Naive thymus-derived CD8-positive, alpha-beta T cell (primary cell): ENCODE results near the gene TIMM13. TPM values are rescaled to one million over a fixed set of nuclear protein-coding genes. Genes with fewer than 3 reads are reported as not detected.
A peak's percentile ranks its signal among the peaks of the same experiment; 100 is the strongest.

ENCODE experiments used
- ATAC-seq, 2 donors: fragments of 150-1000 bp; cut with Tn5 transposase in 1 of 2; sonication (Bioruptor Pico), chemical (Tn5 transposase) in 1 of 2; 1 replicate in 1 of 2; 2 replicates in 1 of 2; pipeline ENCODE4 v1.10.0; 2021; ENCODE audit warnings: mild to moderate bottlenecking in 2 of 2, moderate library complexity in 2 of 2
- POLR2A ChIA-PET: fragments of 350-600 bp; sonication (Branson Sonifier 250); formaldehyde crosslinking; loops from one replicate; lab custom pipeline; 2021; ENCODE audit warnings: antibody characterized with exemption; lab: Charles Lee
- DNase-seq, 10 donors: peaks; one replicate each; pipeline versions ENCODE4 v3.0.0 to v3.0.0-alpha.2; 2020 to 2022
- H3K27ac Mint-ChIP-seq, 10 donors: one replicate each; pipeline ENCODE4 v1.8.0; 2020 to 2022; ENCODE audit warnings: mild to moderate bottlenecking in 10 of 10, mixed read lengths in 10 of 10, moderate library complexity in 4 of 10, inconsistent platforms in 1 of 10
- H3K27me3 Mint-ChIP-seq, 5 donors: one replicate each; pipeline ENCODE4 v1.8.0; 2021 to 2022; ENCODE audit warnings: mixed read lengths in 5 of 5
- H3K36me3 Mint-ChIP-seq, 3 donors: one replicate each; pipeline ENCODE4 v1.8.0; 2020 to 2022; ENCODE audit warnings: mixed read lengths in 3 of 3, mild to moderate bottlenecking in 2 of 3, inconsistent platforms in 1 of 3
- H3K4me1 Mint-ChIP-seq, 4 donors: one replicate each; pipeline ENCODE4 v1.8.0; 2021 to 2022; ENCODE audit warnings: mixed read lengths in 4 of 4
- H3K4me3 Mint-ChIP-seq, 10 donors: one replicate each; pipeline ENCODE4 v1.8.0; 2020 to 2022; ENCODE audit warnings: mild to moderate bottlenecking in 10 of 10, mixed read lengths in 10 of 10, moderate library complexity in 6 of 10, inconsistent platforms in 1 of 10
- H3K9me3 Mint-ChIP-seq, 9 donors: one replicate each; pipeline ENCODE4 v1.8.0; 2020 to 2022; ENCODE audit warnings: mixed read lengths in 9 of 9, mild to moderate bottlenecking in 3 of 9, inconsistent platforms in 1 of 9, moderate library complexity in 1 of 9
- microRNA-seq: library from miRNA; unstranded; fragments of <30 nt; microRNA quantifications from one replicate; pipeline ENCODE4 v1.2.0, GENCODE V29; 2022; ENCODE audit warnings: borderline microRNAs expressed
- polyA plus RNA-seq, 3 donors: library from polyadenylated mRNA; unstranded; fragments of 300-500 nt; fragmentation: Illumina TruSeq; gene quantifications; one replicate each; pipeline ENCODE4 v1.2.3, GENCODE V29; 2021
- total RNA-seq, 8 experiments: library from RNA in 2 of 8; stranded (reverse) in 2 of 8; gene quantifications; one replicate each; pipeline ENCODE4 v1.2.3 and lab custom pipeline; 2021 to 2026

The TIMM13 gene
- total and polyA plus RNA-seq, 5 experiments from 2014 or later: 33.6 to 92.2 (median 74.4) TPM

- Mint-ChIP-seq H3K4me3 (no peak overlapping the region), H3K9me3 (peaks cover 0 to 8% (median 0%) of the 10 kb centered on the region in 9 donors), H3K36me3 (no peaks in the 10 kb centered on the region), H3K4me1 (peaks cover 0 to 6% (median 0%) of the 10 kb centered on the region in 4 donors), H3K27me3 (peaks cover 0 to 10% (median 3%) of the 10 kb centered on the region in 5 donors), H3K27ac (no peak overlapping the region)
- ATAC-seq (peak in 1 of 2 donors; percentile 23), DNase-seq (peak in 2 of 10 donors; percentile 12 to 33)
- POLR2A ChIA-PET: interaction anchor here (0.7 kb wide), 1 partner anchor 33 kb away, joined by 4 read pairs; no protein-coding TSS in a partner anchor
These were observed 42.2 kb downstream of the TIMM13 start for GRCh38 chr19:2385053-2385721.

GRCh38 chr19:2382530-2383222 is 44.7 kb downstream of the TIMM13 start:
- H3K36me3 Mint-ChIP-seq: no peaks in the 10 kb centered on the region
- no peak overlapping the region for H3K4me3 Mint-ChIP-seq
- DNase-seq (no peak), ATAC-seq (no peak)
- H3K4me1 Mint-ChIP-seq: peaks cover under 1 to 6% (median 2%) of the 10 kb centered on the region in 4 donors
- peaks cover 0 to 12% (median 3%) of the 10 kb centered on the region in 5 donors for H3K27me3 Mint-ChIP-seq
- H3K9me3 Mint-ChIP-seq: peaks cover 0 to 15% (median 7%) of the 10 kb centered on the region in 9 donors
- POLR2A ChIA-PET: no interaction called here
- peak overlapping the region in 1 of 10 donors; percentile 21 for H3K27ac Mint-ChIP-seq

- DNase-seq (no peak), ATAC-seq (no peak)
- Mint-ChIP-seq H3K4me1 (peaks cover 2 to 6% (median 4%) of the 10 kb centered on the region in 4 donors), H3K27ac (no peak overlapping the region), H3K4me3 (no peak overlapping the region), H3K27me3 (peaks cover 0 to 14% (median 3%) of the 10 kb centered on the region in 5 donors), H3K9me3 (peaks cover 0 to 15% (median 7%) of the 10 kb centered on the region in 9 donors), H3K36me3 (no peaks in the 10 kb centered on the region)
- POLR2A ChIA-PET: no interaction called here
These were observed 46.1 kb downstream of the TIMM13 start for GRCh38 chr19:2381148-2381820.

GRCh38 chr19:2380567-2380966 is 46.8 kb downstream of the TIMM13 start:
- Mint-ChIP-seq H3K36me3 (no peaks in the 10 kb centered on the region), H3K9me3 (peaks cover 0 to 15% (median 7%) of the 10 kb centered on the region in 9 donors), H3K27me3 (peaks cover 0 to 14% (median 3%) of the 10 kb centered on the region in 5 donors), H3K4me3 (no peak overlapping the region), H3K4me1 (peaks cover 2 to 6% (median 4%) of the 10 kb centered on the region in 4 donors), H3K27ac (no peak overlapping the region)
- DNase-seq (no peak), ATAC-seq (no peak)
- POLR2A ChIA-PET: no interaction called here

- no peak for DNase-seq
- Mint-ChIP-seq H3K36me3 (peaks cover 0 to 4% (median 0%) of the 10 kb centered on the region in 3 donors), H3K4me3 (no peak overlapping the region), H3K4me1 (peaks cover 0 to 5% (median 4%) of the 10 kb centered on the region in 4 donors), H3K27me3 (peaks cover 0 to 5% (median 0%) of the 10 kb centered on the region in 5 donors), H3K9me3 (peaks cover 0 to 15% (median 7%) of the 10 kb centered on the region in 9 donors), H3K27ac (peak overlapping the region in 1 of 10 donors; percentile 91)
- POLR2A ChIA-PET: interaction anchor here (0.6 kb wide), 1 partner anchor 8 kb away, joined by 6 read pairs; no protein-coding TSS in a partner anchor
- no peak for ATAC-seq
These were observed 50.4 kb downstream of the TIMM13 start for GRCh38 chr19:2376784-2377519.

Small RNA genes lying within 50 kb of the gene (microRNA-seq; reads per million reads assigned to microRNA genes)
- gene MIR7108: not detected

Other genes starting within 250 kb of the TIMM13 start
- gene PLEKHJ1, start 191.3 kb downstream of the TIMM13 start, total RNA-seq: 10 to 100 TPM; 56.7 to 59.8 TPM
- 100 to 1,000 TPM in 2 of 3 donors, 10 to 100 TPM in 1; 85.2 to 106 (median 101) TPM for gene PLEKHJ1, start 191.3 kb downstream of the TIMM13 start, polyA plus RNA-seq
- 100 to 1,000 TPM; 149 to 162 TPM for gene SF3A2, start 190.8 kb downstream of the TIMM13 start, total RNA-seq
- gene SF3A2, start 190.8 kb downstream of the TIMM13 start, polyA plus RNA-seq: 10 to 100 TPM; 16.3 to 33.5 (median 26.0) TPM
- gene AMH, start 178.3 kb downstream of the TIMM13 start, total RNA-seq: 10 to 100 TPM; 13.6 to 14.0 TPM
- not detected for gene AMH, start 178.3 kb downstream of the TIMM13 start, polyA plus RNA-seq
- gene JSRP1, start 171.2 kb downstream of the TIMM13 start, total RNA-seq: under 1 TPM in 1 of 2 experiments, not detected in 1; 0.70 TPM
- 1 to 10 TPM in 1 of 3 donors, under 1 TPM in 2; 0.41 to 1.3 (median 0.59) TPM for gene JSRP1, start 171.2 kb downstream of the TIMM13 start, polyA plus RNA-seq
- gene PEAK3, start 145.4 kb downstream of the TIMM13 start, total RNA-seq: under 1 TPM; 0.14 to 0.23 TPM
- gene PEAK3, start 145.4 kb downstream of the TIMM13 start, polyA plus RNA-seq: under 1 TPM in 1 of 3 donors, not detected in 2; 0.15 TPM
- 1 to 10 TPM; 1.1 to 1.4 TPM for gene LINGO3, start 119.4 kb downstream of the TIMM13 start, total RNA-seq
- gene LINGO3, start 119.4 kb downstream of the TIMM13 start, polyA plus RNA-seq: 1 to 10 TPM; 2.7 to 9.2 (median 5.1) TPM
- 100 to 1,000 TPM in 1 of 2 experiments, 10 to 100 TPM in 1; 99.1 to 102 TPM for gene LSM7, start 99.0 kb downstream of the TIMM13 start, total RNA-seq
- gene LSM7, start 99.0 kb downstream of the TIMM13 start, polyA plus RNA-seq: 100 to 1,000 TPM; 187 to 197 (median 196) TPM
- 100 to 1,000 TPM; 166 to 175 TPM for gene SPPL2B, start 98.9 kb downstream of the TIMM13 start, total RNA-seq
- 10 to 100 TPM; 10.5 to 17.3 (median 11.0) TPM for gene SPPL2B, start 98.9 kb downstream of the TIMM13 start, polyA plus RNA-seq
- gene TMPRSS9, start 67.3 kb downstream of the TIMM13 start, total RNA-seq: not detected
- not detected for gene TMPRSS9, start 67.3 kb downstream of the TIMM13 start, polyA plus RNA-seq
- gene LMNB2, start 29.4 kb upstream of the TIMM13 start, total RNA-seq: 10 to 100 TPM; 17.3 to 19.6 TPM
- 10 to 100 TPM in 1 of 3 donors, 1 to 10 TPM in 2; 5.4 to 10.5 (median 7.4) TPM for gene LMNB2, start 29.4 kb upstream of the TIMM13 start, polyA plus RNA-seq
- gene GADD45B, start 48.5 kb upstream of the TIMM13 start, total RNA-seq: 100 to 1,000 TPM; 108 to 115 TPM
- 10 to 100 TPM; 41.0 to 57.3 (median 43.8) TPM for gene GADD45B, start 48.5 kb upstream of the TIMM13 start, polyA plus RNA-seq